Pancreas (tissue), 10 donors: ENCODE data around the gene PLA2G4E. TPM values are rescaled to one million over a fixed set of nuclear protein-coding genes. Genes with fewer than 3 reads are reported as not detected.

Experiments
- ATAC-seq, 4 donors: fragments of 200-7000 bp; cut with Tn5 transposase; one replicate each; pipeline versions ENCODE4 v1.8.0 to v1.9.1; 2020; ENCODE audit warnings: mild to moderate bottlenecking in 4 of 4, moderate library complexity in 4 of 4
- DNase-seq, 6 donors: peaks; one replicate each; pipeline ENCODE4 v3.0.0-alpha.2; 2020
- FAIRE-seq: peaks from 2 replicates; lab custom pipeline; 2012; peaks lifted over from hg19 to GRCh38; lab: Jason Lieb, UNC
- H3K27ac ChIP-seq, 4 donors: fragments of 200-600 bp; sonication (generic); 1 replicate in 3 of 4; 2 replicates in 1 of 4; pipeline versions ENCODE4 v1.5.0 to v1.8.0; 2020
- H3K27me3 ChIP-seq, 4 donors: fragments of 200-600 bp; one replicate each; pipeline ENCODE4 v1.8.0; 2021
- H3K36me3 ChIP-seq, 3 donors: fragments of 200-600 bp; sonication (generic) in 1 of 3; one replicate each; pipeline versions ENCODE4 v1.5.0 to v1.8.0; 2020 to 2021
- H3K4me1 ChIP-seq, 3 donors: fragments of 200-600 bp; one replicate each; pipeline ENCODE4 v1.8.0; 2021
- H3K4me3 ChIP-seq, 4 donors: fragments of 200-600 bp; sonication (generic) in 2 of 4; one replicate each; pipeline versions ENCODE4 v1.5.0 to v1.8.0; 2020 to 2021
- H3K9me3 ChIP-seq, 4 donors: fragments of 200-600 bp; one replicate each; pipeline ENCODE4 v1.8.0; 2021
- CTCF ChIP-seq, 4 donors: fragments of 200-600 bp; sonication (generic) in 3 of 4; IDR thresholded peaks; one replicate each; pipeline versions ENCODE4 v1.5.0 to v1.8.0; 2021; ENCODE audit warnings: antibody characterized with exemption in 4 of 4
- WGBS, 2 donors: extraction: QIAGEN DNeasy Blood & Tissue Kit; methylation state at CpG; one replicate each; pipeline ENCODE4 v1.1.7; 2013; 5-methylcytosine and 5-hydroxymethylcytosine counted together
- intact Hi-C, 3 donors: fragments of 100-400 bp; cut with DNase I; formaldehyde crosslinking; loops; one replicate each; pipeline versions ENCODE4 v1.11.1 to v1.14.2; 2022
- polyA plus RNA-seq, 2 donors: library from polyadenylated mRNA; stranded (reverse); fragments of 200-250 nt; gene quantifications; one replicate each; pipeline ENCODE4 v1.2.3, GENCODE V29; 2013
- total RNA-seq, 6 donors: library from RNA; stranded (reverse); fragmentation: NEBNext Ultra II Directional in 4 of 6; extraction: Animal tissue kit (Norgen Biotek cat#: 25700) in 4 of 6; gene quantifications; one replicate each; pipeline versions ENCODE4 v1.2.1 to v1.2.4, GENCODE V29; 2021 to 2023
- donor health status: healthy with polysubstance abuse.
- donor health status: DM: no; HTN: no; CAD: no; lungs with moderate emphysema.
- donor health status: DM: no; HTN: no; CAD: no.
- donor health status: control.
- donor health status: control.
- donor health status: Bipolar disorder and iron deficiency.
- donor health status: DM: yes; HTN: yes; CAD: no.
- donor health status: DM: no; HTN: no; CAD: no.
- donor health status: DM: no; HTN: no; CAD: no.
- donor health status: DM: yes; HTN: yes; CAD: no.

PLA2G4E gene
- total and polyA plus RNA-seq, 8 donors = 0.05 to 0.06 TPM; not detected in 6

GRCh38 chr15:41996921-41997592 lies 23.8 kb downstream of the PLA2G4E start:
- ATAC-seq = no peak
- WGBS, 2 donors = 90 to 93% methylated on average over 13 of the region's 13 CpGs
- Histone ChIP-seq H3K27ac (no peak overlapping the region), H3K36me3 (no peaks in the 10 kb centered on the region), H3K9me3 (no peaks in the 10 kb centered on the region), H3K27me3 (no peaks in the 10 kb centered on the region), H3K4me1 (no peaks in the 10 kb centered on the region), H3K4me3 (no peak overlapping the region)
- peak in 1 of 6 donors; percentile 45 for DNase-seq
- intact Hi-C loops = loop anchor here in 1 of 3 donors (10.0 kb wide), 1 partner anchor 138 kb away; no protein-coding TSS in a partner anchor
- TF ChIP-seq CTCF (IDR thresholded peaks at IDR 0.05) = no peak
- FAIRE-seq = no peak

GRCh38 chr15:41996376-41996775 lies 24.5 kb downstream of the PLA2G4E start:
- Histone ChIP-seq H3K27me3 (no peaks in the 10 kb centered on the region), H3K9me3 (no peaks in the 10 kb centered on the region), H3K27ac (no peak overlapping the region), H3K36me3 (no peaks in the 10 kb centered on the region), H3K4me1 (no peaks in the 10 kb centered on the region), H3K4me3 (no peak overlapping the region)
- FAIRE-seq (no peak), ATAC-seq (no peak), DNase-seq (peak in 1 of 6 donors; percentile 43)
- 94 to 96% methylated on average over 10 of the region's 10 CpGs for WGBS, 2 donors
- no peak for TF ChIP-seq CTCF (IDR thresholded peaks at IDR 0.05)
- intact Hi-C loops = loop anchor here in 1 of 3 donors (10.0 kb wide), 1 partner anchor 138 kb away; no protein-coding TSS in a partner anchor

- DNase-seq (peak in 1 of 6 donors; percentile 43), ATAC-seq (no peak), FAIRE-seq (no peak)
- Histone ChIP-seq H3K27me3 (no peaks in the 10 kb centered on the region), H3K4me3 (no peak overlapping the region), H3K9me3 (no peaks in the 10 kb centered on the region), H3K27ac (no peak overlapping the region), H3K36me3 (no peaks in the 10 kb centered on the region), H3K4me1 (no peaks in the 10 kb centered on the region)
- WGBS, 2 donors = 93 to 96% methylated on average over 7 of the region's 7 CpGs
- intact Hi-C loops = loop anchor here in 1 of 3 donors (10.0 kb wide), 1 partner anchor 139 kb away; no protein-coding TSS in a partner anchor
- no peak for TF ChIP-seq CTCF (IDR thresholded peaks at IDR 0.05)
Observed at GRCh38 chr15:41995476-41995855, 25.4 kb downstream of the PLA2G4E start.

GRCh38 chr15:41994772-41995475 lies 25.9 kb downstream of the PLA2G4E start:
- ATAC-seq = peak; percentile 56 to 83 (median 74)

More at GRCh38 chr15:41994772-41995475, 25.9 kb downstream of the PLA2G4E start:
- DNase-seq (peak in 2 of 6 donors; percentile 27 to 50), FAIRE-seq (no peak)
- TF ChIP-seq CTCF (IDR thresholded peaks at IDR 0.05) = no peak
- Histone ChIP-seq H3K9me3 (no peaks in the 10 kb centered on the region), H3K27me3 (no peaks in the 10 kb centered on the region), H3K36me3 (no peaks in the 10 kb centered on the region), H3K4me3 (no peak overlapping the region), H3K27ac (no peak overlapping the region), H3K4me1 (no peaks in the 10 kb centered on the region)
- intact Hi-C loops = loop anchor here in 1 of 3 donors (5.0 to 10.0 kb wide), 2 partner anchors 62 to 140 kb away; no protein-coding TSS in a partner anchor
- WGBS, 2 donors = 53% methylated on average over 10 of the region's 10 CpGs
